Peyer's patch (tissue), 4 donors: ENCODE data around the gene APEX1. TPM values are rescaled to one million over a fixed set of nuclear protein-coding genes. Genes with fewer than 3 reads are reported as not detected.
"Not testable (repeated sequence)": the region's sequence is repeated elsewhere in the genome, so short reads cannot be mapped to it uniquely, and the experiment has no call there.

Experiments used
- DNase-seq, 3 donors: peaks; one replicate each; pipeline ENCODE4 v3.0.0-alpha.2; 2017 to 2019
- H3K27ac ChIP-seq, 4 donors: fragments of 200-600 bp; sonication (generic); one replicate each; pipeline ENCODE4 v1.5.1; 2016 to 2019
- H3K27me3 ChIP-seq, 2 donors: fragments of 200-600 bp; sonication (generic); one replicate each; pipeline ENCODE4 v1.5.1; 2019
- H3K36me3 ChIP-seq, 3 donors: fragments of 200-600 bp; sonication (generic); one replicate each; pipeline ENCODE4 v1.5.1; 2016 to 2019
- H3K4me1 ChIP-seq, 4 donors: fragments of 200-600 bp; sonication (generic); one replicate each; pipeline ENCODE4 v1.5.1; 2016 to 2019
- H3K4me3 ChIP-seq, 4 donors: fragments of 200-600 bp; sonication (generic); 1 replicate in 3 of 4; 2 replicates in 1 of 4; pipeline ENCODE4 v1.5.1; 2016 to 2019; ENCODE audit warnings: mild to moderate bottlenecking in 1 of 4
- H3K9me3 ChIP-seq, 4 donors: fragments of 200-600 bp; sonication (generic); one replicate each; pipeline ENCODE4 v1.5.1; 2016 to 2019; ENCODE audit warnings: mild to moderate bottlenecking in 1 of 4
- POLR2A ChIP-seq, 2 donors: fragments of 450-650 bp; IDR thresholded peaks; one replicate each; pipeline ENCODE4 v1.5.1; 2017; ENCODE audit warnings: antibody characterized with exemption in 2 of 2, mild to moderate bottlenecking in 2 of 2, moderate library complexity in 2 of 2
- small RNA-seq, 2 donors: library from RNA; depleted of rRNA; stranded (forward); fragments of <200 nt; gene quantifications; one replicate each; pipeline ENCODE3, GENCODE V24; 2016
- total RNA-seq, 4 donors: library from RNA; depleted of rRNA; stranded (reverse); fragments of >200 nt; gene quantifications; one replicate each; pipeline ENCODE4 v1.1.0, GENCODE V29; 2016
- TF ChIP-seq, protein P1 (sequence below), 6 experiments: fragments of 450-650 bp in 4 of 6; fragments of 200-600 bp in 2 of 6; sonication (generic) in 1 of 6; IDR thresholded peaks; one replicate each; pipeline ENCODE4 v1.5.1; 2017 to 2019; ENCODE audit warnings: antibody characterized with exemption in 6 of 6, mild to moderate bottlenecking in 3 of 6, moderate library complexity in 1 of 6

Gene APEX1
- total RNA-seq, 4 donors from 2014 or later = 79.8 to 142 (median 92.0) TPM

DNA sequence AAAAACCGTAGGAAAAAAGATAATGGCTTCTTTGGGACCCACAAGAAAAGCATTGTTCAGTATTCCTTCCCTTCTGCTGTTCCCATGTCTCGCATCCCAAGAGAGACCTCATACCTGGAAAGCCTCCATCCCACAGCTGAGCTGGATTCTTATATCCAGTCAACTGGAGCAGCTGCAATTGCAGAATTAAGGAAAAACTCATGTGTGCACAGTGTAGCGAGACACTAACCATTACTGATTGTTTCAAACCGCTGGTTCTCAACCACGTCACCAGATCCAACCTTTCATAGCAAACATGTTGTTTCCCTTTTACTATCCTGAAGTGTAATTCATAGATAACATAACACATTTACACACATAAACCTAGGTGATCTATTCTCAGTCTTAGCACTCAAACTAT, 44.9 kb downstream of the APEX1 start:
- H3K27ac ChIP-seq = no peak overlapping the region
- H3K4me3 ChIP-seq = no peak overlapping the region
- no peaks in the 10 kb centered on the region for H3K27me3 ChIP-seq
- H3K9me3 ChIP-seq = no peaks in the 10 kb centered on the region
- TF ChIP-seq, protein P1, sequence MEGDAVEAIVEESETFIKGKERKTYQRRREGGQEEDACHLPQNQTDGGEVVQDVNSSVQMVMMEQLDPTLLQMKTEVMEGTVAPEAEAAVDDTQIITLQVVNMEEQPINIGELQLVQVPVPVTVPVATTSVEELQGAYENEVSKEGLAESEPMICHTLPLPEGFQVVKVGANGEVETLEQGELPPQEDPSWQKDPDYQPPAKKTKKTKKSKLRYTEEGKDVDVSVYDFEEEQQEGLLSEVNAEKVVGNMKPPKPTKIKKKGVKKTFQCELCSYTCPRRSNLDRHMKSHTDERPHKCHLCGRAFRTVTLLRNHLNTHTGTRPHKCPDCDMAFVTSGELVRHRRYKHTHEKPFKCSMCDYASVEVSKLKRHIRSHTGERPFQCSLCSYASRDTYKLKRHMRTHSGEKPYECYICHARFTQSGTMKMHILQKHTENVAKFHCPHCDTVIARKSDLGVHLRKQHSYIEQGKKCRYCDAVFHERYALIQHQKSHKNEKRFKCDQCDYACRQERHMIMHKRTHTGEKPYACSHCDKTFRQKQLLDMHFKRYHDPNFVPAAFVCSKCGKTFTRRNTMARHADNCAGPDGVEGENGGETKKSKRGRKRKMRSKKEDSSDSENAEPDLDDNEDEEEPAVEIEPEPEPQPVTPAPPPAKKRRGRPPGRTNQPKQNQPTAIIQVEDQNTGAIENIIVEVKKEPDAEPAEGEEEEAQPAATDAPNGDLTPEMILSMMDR (IDR thresholded peaks at IDR 0.05) = no peak
- no peak for TF ChIP-seq POLR2A (IDR thresholded peaks at IDR 0.05)
- no peaks in the 10 kb centered on the region for H3K4me1 ChIP-seq
- H3K36me3 ChIP-seq = no peaks in the 10 kb centered on the region
- no peak for DNase-seq

DNA sequence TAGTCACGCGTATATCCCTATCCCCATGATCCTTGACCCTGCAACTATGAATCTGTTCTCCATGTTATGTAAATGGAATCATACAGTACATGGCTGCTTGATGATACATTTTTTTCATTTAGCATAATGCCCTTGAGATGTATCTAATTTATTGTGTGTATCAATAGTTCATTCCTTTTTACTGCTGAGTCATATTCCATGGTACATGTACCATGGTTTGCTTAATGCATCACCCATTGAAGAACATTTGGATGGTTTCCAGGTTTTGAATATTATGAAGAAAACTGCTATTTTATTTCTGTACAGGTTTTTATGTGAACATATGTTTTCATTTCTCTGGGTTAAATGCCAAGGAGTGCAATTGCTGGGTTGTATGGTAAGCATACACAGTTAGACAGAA, 46.3 kb downstream of the APEX1 start:
- Histone ChIP-seq H3K4me1 (no peaks in the 10 kb centered on the region), H3K27me3 (no peaks in the 10 kb centered on the region), H3K9me3 (no peaks in the 10 kb centered on the region), H3K4me3 (no peak overlapping the region), H3K27ac (no peak overlapping the region), H3K36me3 (no peaks in the 10 kb centered on the region)
- TF ChIP-seq, protein P1 (IDR thresholded peaks at IDR 0.05) = no peak
- no peak for TF ChIP-seq POLR2A (IDR thresholded peaks at IDR 0.05)
- no peak for DNase-seq

DNA sequence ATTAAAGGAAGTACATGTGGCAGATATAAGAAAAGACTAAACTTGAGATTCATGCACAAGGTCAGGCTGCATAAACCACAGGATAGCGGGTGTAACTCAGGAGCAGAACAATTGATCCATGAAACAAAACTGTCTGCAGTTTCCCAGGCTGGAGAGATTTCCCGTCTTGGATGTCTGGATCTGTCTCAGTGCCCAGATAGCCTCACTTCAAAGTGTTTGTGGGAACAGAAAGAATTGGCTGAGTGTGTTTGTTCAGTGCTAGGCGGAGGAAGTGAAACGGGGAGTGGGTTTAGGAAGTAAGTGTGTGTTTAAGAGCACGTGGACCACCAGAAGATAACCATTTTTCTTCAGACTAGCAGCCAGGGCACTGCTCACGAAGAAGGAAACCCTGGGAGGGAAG, 48.9 kb downstream of the APEX1 start:
- Histone ChIP-seq H3K27ac (no peak overlapping the region), H3K36me3 (no peaks in the 10 kb centered on the region), H3K4me3 (no peak overlapping the region), H3K27me3 (no peaks in the 10 kb centered on the region), H3K9me3 (no peaks in the 10 kb centered on the region), H3K4me1 (no peaks in the 10 kb centered on the region)
- no peak for DNase-seq
- TF ChIP-seq POLR2A (IDR thresholded peaks at IDR 0.05) = no peak
- TF ChIP-seq, protein P1 (IDR thresholded peaks at IDR 0.05) = no peak

DNA sequence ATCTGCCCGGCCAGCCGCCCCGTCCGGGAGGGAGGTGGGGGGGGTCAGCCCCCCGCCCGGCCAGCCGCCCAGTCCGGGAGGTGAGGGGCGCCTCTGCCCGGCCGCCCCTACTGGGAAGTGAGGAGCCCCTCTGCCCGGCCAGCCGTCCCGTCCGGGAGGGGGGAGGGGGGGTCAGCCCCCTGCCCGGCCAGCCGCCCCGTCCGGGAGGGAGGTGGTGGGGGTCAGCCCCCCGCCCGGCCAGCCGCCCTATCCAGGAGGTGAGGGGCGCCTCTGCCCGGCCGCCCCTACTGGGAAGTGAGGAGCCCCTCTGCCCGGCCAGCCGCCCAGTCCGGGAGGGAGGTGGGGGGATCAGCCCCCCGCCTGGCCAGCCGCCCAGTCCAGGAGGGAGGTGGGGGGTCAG, 51.2 kb downstream of the APEX1 start:
- H3K27me3 ChIP-seq, H3K9me3 ChIP-seq, H3K27ac ChIP-seq: not testable (repeated sequence)

DNA sequence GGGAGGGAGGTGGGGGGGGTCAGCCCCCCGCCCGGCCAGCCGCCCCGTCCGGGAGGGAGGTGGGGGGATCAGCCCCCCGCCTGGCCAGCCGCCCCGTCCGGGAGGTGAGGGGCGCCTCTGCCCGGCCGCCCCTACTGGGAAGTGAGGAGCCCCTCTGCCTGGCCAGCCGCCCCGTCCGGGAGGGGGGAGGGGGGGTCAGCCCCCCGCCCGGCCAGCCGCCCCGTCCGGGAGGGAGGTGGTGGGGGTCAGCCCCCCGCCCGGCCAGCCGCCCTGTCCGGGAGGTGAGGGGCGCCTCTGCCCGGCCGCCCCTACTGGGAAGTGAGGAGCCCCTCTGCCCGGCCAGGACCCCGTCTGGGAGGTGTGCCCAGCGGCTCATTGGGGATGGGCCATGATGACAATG, 51.7 kb downstream of the APEX1 start:
- not testable (repeated sequence) for DNase-seq, H3K27me3 ChIP-seq, H3K27ac ChIP-seq, H3K9me3 ChIP-seq, H3K36me3 ChIP-seq, H3K4me3 ChIP-seq, H3K4me1 ChIP-seq

More for the DNA sequence above, 51.2 kb downstream of the APEX1 start:
- H3K4me1 ChIP-seq, H3K4me3 ChIP-seq, DNase-seq, H3K36me3 ChIP-seq: not testable (repeated sequence)

Small RNA genes within 50 kb of the gene (small RNA-seq; reads per million reads assigned to genes)
- gene RNA5SP382 = 0 to 0.41 reads per million in 2 donors

Other genes with a start within 250 kb of the APEX1 start
- not detected for gene OR11H6, start 231.5 kb upstream of the APEX1 start, total RNA-seq
- not detected for gene OR11H7, start 226.2 kb upstream of the APEX1 start, total RNA-seq
- not detected for gene OR11H4, start 215.9 kb upstream of the APEX1 start, total RNA-seq
- 10 to 100 TPM in 3 of 4 donors, 1 to 10 TPM in 1; 9.1 to 13.2 (median 11.6) TPM for gene TTC5, start 149.3 kb upstream of the APEX1 start, total RNA-seq
- gene CCNB1IP1, start 121.9 kb upstream of the APEX1 start, total RNA-seq = 10 to 100 TPM; 21.5 to 52.0 (median 28.4) TPM
- gene PARP2, start 111.6 kb upstream of the APEX1 start, total RNA-seq = 10 to 100 TPM in 3 of 4 donors, 1 to 10 TPM in 1; 7.7 to 39.6 (median 14.2) TPM
- 100 to 1,000 TPM in 2 of 4 donors, 10 to 100 TPM in 2; 91.6 to 138 (median 110) TPM for gene TEP1, start 41.7 kb upstream of the APEX1 start, total RNA-seq
- gene KLHL33, start 19.1 kb upstream of the APEX1 start, total RNA-seq = under 1 TPM in 1 of 4 donors, not detected in 3; 0.13 TPM
- 100 to 1,000 TPM in 3 of 4 donors, 10 to 100 TPM in 1; 58.3 to 112 (median 102) TPM for gene OSGEP, start 414 bp upstream of the APEX1 start, total RNA-seq
- gene PIP4P1, start 6.2 kb downstream of the APEX1 start, total RNA-seq = 10 to 100 TPM; 22.3 to 60.9 (median 31.1) TPM
- 10 to 100 TPM; 51.4 to 70.1 (median 53.7) TPM for gene PNP, start 14.2 kb downstream of the APEX1 start, total RNA-seq
- not detected for gene RNASE10, start 50.3 kb downstream of the APEX1 start, total RNA-seq
- not detected for gene RNASE9, start 105.8 kb downstream of the APEX1 start, total RNA-seq
- not detected for gene RNASE11, start 132.8 kb downstream of the APEX1 start, total RNA-seq
- gene RNASE12, start 136.2 kb downstream of the APEX1 start, total RNA-seq = not detected
- gene OR6S1, start 186.5 kb downstream of the APEX1 start, total RNA-seq = not detected
- gene RNASE4, start 229.3 kb downstream of the APEX1 start, total RNA-seq = 10 to 100 TPM in 3 of 4 donors, 1 to 10 TPM in 1; 5.8 to 51.7 (median 33.6) TPM
- gene ANG, start 233.5 kb downstream of the APEX1 start, total RNA-seq = 10 to 100 TPM; 19.6 to 22.3 (median 20.0) TPM